Smooth muscle cell of the brain vasculature (primary cell): ENCODE results near the gene KDM4C.

Experiments
- DNase-seq: peaks from one replicate; pipeline ENCODE4 v3.0.0-alpha.2; 2012; ENCODE audit warnings: low read depth, low spot score

Gene KDM4C

GRCh38 chr9:6869081-6869948 is 111.5 kb downstream of the KDM4C start:
- DNase-seq = no peak

- no peak for DNase-seq
Measured at GRCh38 chr9:6870149-6870548, 112.4 kb downstream of the KDM4C start.

GRCh38 chr9:6870650-6871477 is 113.1 kb downstream of the KDM4C start:
- DNase-seq = no peak

GRCh38 chr9:6873857-6874256 is 116.1 kb downstream of the KDM4C start:
- no peak for DNase-seq

DNA sequence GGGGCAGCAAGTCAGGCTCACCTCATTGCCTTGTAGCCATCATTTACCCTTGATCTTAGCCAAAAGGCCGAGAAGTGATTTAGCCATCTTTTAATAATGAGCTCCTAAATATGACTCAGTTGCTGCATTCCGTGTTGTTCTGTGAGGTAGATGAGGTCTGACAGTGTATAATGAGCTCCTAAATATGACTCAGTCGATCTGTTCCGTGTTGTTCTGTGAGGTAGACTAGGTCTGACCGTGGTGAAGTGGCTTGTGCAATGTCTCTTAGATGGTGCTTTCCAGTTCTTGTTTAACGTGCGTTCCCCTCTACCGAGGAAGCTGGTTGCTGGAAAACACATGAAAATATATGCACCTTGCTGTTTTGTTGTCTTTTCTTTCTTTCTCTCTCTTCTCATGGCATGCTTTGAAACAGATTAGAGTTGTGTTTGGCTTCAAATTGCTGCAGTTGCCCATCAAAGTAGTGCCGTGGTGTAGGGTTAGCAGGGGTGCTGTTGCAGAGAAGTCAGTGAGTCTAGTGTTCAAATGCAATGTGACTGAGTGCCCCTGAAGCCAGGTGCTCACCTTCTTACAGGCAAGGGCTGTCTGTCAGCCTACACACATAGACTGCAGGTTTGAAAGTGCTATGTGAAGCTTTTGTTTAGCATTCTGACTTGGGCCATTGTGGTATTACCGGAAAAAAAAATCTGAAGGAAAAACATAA is 118.6 kb downstream of the KDM4C start:
- no peak for DNase-seq

DNA sequence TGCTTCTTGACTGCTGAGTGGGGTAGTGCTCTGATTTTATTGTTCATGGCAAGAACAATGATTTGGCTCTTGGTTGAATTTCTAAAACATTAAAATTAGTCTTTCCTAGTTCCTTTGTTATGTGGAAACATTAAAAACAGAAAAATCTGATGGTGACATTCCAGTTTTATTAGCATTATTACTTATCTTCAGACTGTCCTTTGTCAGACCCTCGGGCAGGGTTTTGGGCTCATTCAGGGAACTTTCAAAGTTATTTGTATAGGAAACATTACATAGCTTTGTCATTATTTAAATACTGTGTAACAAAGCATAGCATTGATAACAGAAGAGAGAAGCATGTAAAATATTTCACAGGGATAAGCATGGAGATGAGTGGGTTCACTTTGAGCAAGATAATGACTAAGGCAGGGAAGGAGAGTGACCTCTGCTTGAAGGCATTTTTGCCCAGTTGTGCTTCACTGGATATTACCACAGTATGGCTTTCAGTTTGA is 119.9 kb downstream of the KDM4C start:
- DNase-seq = no peak

DNA sequence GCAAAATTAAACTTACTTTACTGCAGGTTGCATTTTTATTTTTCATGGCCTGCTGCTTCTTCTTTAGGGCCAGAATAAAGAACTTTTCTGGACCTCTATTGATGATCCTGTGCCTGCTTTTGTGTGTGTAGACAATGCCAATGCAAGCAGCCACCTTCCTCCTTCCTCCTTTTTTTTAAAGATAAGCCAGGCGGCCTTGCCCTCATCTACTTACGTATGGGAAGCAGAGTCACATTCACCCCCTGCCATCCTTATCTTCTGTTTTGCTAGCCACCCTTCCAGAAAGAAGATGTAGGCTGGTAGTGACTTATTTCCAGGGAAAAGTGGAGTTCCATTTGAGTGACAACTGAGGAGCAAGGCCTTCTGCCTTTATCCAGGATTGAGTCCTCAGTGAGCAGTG is 122.9 kb downstream of the KDM4C start:
- no peak for DNase-seq

GRCh38 chr9:6884101-6884500 is 126.3 kb downstream of the KDM4C start:
- no peak for DNase-seq

- no peak for DNase-seq
Measured at GRCh38 chr9:6884990-6885389, 127.2 kb downstream of the KDM4C start.

DNA sequence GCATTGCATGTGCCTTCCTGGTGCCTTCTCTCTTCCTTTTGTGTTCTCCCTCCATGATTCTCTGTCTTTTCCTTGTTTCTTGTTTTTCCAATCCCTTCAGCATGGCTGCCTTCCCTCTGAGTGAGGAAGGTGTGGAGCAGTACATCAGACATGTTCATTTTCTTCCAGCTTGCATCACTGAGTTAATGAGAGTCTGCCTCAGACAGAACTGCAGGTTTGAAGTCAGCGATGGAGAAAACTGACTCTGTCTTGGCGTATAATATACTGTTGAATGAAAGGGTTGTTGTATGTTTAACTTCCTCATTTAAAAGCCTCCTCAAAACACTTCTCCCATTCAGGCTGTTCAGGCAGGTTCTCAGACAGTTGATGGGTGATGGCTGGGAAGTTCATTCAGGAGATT is 129.3 kb downstream of the KDM4C start:
- DNase-seq = no peak

DNA sequence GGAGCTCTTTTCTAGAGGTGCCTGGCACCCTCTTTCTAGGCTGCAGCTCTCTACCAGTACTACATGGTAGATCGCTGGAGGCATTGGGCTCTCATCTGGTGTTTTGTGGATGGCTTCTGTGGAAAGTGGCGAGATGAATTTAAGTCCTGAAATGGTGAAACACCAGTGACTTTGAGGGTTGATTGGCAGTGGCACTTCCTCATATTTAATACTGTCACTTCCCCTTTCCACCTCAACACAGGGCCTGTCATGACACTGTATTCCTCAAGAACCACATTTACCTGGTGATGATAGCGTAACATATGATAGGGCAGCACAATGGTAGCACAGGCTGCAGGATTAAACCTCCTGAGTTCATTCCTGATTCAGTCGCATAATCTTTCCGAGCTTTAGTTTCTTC is 132.1 kb downstream of the KDM4C start:
- no peak for DNase-seq

DNA sequence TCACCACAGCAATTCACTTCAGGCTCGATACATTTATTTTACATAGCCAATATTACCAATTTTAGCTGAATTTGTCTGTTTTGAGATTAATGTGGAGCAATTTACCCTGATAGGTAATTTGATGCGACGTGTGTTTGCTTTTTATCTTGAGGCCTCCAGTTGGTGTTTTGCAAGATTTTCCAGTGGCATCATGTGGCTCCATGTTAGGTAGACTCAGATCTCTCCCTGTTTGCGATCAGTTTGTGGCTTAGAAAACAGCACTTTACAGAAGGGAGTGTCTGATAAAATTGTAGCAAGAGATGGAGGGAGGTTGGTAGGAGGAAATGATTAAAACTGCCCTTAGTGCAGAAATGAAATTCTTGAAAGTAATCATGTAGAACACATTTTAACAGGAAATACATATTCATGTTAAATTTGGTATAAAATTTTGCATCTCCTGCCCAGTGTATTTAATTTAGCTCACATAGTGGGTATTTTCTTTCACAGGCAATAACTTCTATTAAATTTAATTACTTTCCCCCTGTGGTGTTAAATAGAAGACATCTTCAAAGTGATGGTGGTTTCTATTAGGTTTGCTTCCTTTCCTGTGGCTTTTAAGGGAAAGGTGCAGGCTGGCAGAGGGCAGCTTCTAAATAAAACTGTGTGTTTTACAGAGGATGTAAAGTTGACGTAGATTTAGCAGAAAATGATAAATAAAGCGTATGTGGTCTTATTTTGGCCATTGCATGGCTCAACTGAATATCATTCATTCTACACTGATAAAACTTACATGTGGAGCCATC is 135.8 kb downstream of the KDM4C start:
- DNase-seq = no peak

- DNase-seq = no peak
Measured at GRCh38 chr9:6894135-6894534, 136.4 kb downstream of the KDM4C start.

- no peak for DNase-seq
Measured at GRCh38 chr9:6895754-6896153, 138.0 kb downstream of the KDM4C start.

- DNase-seq = no peak
Measured at GRCh38 chr9:6896562-6896961, 138.8 kb downstream of the KDM4C start.

- no peak for DNase-seq
Measured at GRCh38 chr9:6897207-6897822, 139.5 kb downstream of the KDM4C start.

DNA sequence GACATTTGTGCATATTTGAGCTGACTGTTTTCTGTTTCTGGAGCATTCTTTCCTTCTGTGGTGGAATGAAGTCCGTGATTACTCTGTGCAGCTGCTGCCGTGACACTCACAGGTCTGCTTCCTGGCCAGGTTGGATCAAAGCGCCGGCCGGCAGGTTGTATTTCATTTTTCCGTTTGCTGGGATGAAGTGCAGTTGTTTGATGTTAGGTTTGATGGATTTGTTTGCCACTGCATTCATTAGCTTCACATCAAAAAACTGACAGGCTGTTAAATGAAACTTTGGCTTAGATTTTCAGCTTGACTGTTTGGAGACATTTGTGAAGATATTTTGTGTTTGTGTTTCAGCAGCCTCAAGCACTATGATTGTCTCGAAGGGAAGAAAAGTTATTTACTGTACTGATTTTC is 140.1 kb downstream of the KDM4C start:
- no peak for DNase-seq

- DNase-seq = no peak
Measured at GRCh38 chr9:6899274-6899673, 141.5 kb downstream of the KDM4C start.

- DNase-seq = no peak
Measured at GRCh38 chr9:6900440-6900883, 142.7 kb downstream of the KDM4C start.

DNA sequence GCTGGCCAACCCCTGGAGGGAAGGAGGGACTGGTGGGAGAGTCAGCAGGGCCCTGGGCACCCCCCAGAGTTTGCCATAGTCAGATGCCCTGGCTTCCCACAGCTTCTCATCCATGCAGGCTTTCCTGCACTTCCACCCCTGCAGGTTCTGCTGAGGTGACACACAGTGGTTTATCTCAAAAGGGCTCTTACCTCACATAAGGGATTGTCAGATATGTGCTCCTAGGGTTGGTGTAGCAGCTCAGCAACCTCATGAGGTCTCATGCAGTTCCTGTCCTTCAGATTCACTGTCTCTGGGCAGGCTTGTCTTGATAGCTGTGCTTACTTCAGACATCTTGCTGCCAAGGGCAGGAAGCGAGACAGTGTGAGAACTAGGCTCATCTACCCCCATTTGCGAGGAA is 143.4 kb downstream of the KDM4C start:
- DNase-seq = no peak

DNA sequence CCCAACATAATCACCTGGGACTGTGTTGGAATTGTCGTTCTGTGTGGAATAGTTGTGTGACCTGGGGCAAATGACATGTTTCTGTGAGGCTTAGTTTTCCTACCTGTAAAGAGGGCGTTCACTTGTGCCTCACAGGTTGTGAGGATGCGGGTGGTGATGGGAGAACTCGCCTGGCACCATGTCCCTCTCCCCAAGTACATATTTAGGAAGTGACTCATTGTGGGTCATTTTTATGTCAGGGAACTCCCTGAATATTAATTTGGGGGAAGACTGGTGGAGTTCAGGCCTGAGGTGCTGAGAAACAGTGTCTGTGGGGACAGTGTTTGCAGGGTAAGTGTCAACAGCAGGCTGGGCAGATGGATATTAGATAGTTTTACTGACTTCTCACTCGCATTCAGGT is 144.7 kb downstream of the KDM4C start:
- no peak for DNase-seq
